Adrenal gland (tissue), 5 donors: ENCODE measurements around the gene PCDH18.

Experiments used
- CTCF ChIP-seq, 6 experiments: fragments of 450-650 bp in 4 of 6; fragments of 200-600 bp in 2 of 6; sonication (generic) in 1 of 6; IDR thresholded peaks; 1 replicate in 5 of 6; 2 replicates in 1 of 6; pipeline versions ENCODE4 v1.5.1 to v1.8.0; 2016 to 2021; ENCODE audit warnings: antibody characterized with exemption in 6 of 6, mild to moderate bottlenecking in 2 of 6, moderate library complexity in 1 of 6
- POLR2A ChIP-seq, 2 donors: fragments of 450-650 bp; IDR thresholded peaks; one replicate each; pipeline ENCODE4 v1.6.1; 2017; ENCODE audit warnings: antibody characterized with exemption in 2 of 2, mild to moderate bottlenecking in 2 of 2, moderate library complexity in 1 of 2
- donor health status: DM: no; HTN: no; CAD: no.

- TF ChIP-seq CTCF (IDR thresholded peaks at IDR 0.05) (no peak), POLR2A (IDR thresholded peaks at IDR 0.05) (no peak)
Measured at GRCh38 chr4:137536789-137537561, 4.7 kb upstream of the PCDH18 start.
